HG02885 (cell line): ENCODE results near the gene NOVA2.
"Not testable (repeated sequence)": the region's sequence is repeated elsewhere in the genome, so short reads cannot be mapped to it uniquely, and the experiment has no call there.

Experiments used
- ATAC-seq: cut with Tn5 transposase; IDR thresholded peaks from one replicate; pipeline ENCODE4 v1.9.1; 2021; ENCODE audit warnings: mild to moderate bottlenecking; ENCODE audit not compliant: unreplicated experiment, poor library complexity

The NOVA2 gene

DNA sequence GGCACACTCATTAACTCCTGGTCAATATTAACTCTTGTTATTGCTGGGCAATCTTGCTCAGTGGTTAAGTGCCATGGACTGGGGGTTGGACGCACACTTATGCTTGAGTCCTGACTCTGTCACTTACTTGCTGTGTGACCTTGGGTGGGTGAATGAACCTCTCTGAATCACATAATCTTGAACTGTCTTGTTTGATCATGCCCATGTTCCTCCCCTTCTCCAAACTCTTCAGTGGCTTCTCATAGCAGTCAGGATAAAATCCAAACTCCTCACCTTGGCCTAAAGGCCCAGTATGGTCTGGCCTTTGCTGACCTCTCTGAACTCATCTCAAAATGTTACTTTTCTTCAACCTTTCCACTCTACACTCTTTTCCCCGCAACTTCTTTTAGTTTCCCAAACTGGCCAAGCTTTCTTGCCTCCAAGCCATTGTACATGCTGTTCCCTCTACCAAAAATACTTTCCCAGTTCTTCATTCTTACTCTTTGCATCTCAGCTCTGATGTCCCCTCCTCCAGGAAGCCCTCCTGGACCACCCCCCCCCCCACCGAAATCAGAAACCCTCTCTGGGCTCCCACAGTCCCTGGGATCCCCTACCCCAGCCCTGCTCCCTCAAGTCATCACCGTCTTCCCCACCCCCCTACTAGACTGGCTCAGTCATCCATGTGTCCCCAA is 73.6 kb downstream of the NOVA2 start:
- no peak for ATAC-seq

- ATAC-seq: no peak
Measured at GRCh38 chr19:45899253-45899652, 74.4 kb downstream of the NOVA2 start.

GRCh38 chr19:45897261-45897812 is 76.3 kb downstream of the NOVA2 start:
- ATAC-seq: no peak

DNA sequence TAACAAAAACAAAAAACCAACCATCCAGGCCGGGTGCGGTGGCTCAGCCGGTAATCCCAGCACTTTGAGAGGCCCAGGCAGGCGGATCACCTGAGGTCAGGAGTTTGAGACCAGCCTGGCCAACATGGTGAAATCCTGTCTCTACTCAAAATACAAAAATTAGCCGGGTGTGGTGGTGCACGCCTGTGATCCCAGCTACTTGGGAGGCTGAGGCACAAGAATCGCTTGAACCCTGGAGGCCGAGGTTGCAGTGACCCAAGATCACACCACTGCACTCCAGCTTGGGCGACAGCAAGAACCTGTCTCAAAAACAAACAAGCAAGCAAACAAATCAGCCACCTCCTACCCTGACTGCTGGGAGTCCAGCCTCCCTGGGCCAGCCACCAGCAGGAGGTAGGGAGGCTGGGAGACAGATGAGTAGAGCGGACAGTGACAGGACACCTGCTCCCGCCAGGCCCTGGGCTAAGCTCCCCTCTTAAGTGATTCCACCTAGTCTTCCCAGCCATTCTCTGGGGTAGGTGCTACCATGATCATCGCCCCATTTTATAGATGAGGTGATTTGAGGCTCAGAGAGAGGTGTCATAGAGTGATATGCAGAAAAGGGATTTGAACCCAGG is 77.6 kb downstream of the NOVA2 start:
- not testable (repeated sequence) for ATAC-seq

- ATAC-seq: no peak
Measured at GRCh38 chr19:45895519-45895972, 78.1 kb downstream of the NOVA2 start.

GRCh38 chr19:45890877-45891276 is 82.8 kb downstream of the NOVA2 start:
- ATAC-seq: no peak

DNA sequence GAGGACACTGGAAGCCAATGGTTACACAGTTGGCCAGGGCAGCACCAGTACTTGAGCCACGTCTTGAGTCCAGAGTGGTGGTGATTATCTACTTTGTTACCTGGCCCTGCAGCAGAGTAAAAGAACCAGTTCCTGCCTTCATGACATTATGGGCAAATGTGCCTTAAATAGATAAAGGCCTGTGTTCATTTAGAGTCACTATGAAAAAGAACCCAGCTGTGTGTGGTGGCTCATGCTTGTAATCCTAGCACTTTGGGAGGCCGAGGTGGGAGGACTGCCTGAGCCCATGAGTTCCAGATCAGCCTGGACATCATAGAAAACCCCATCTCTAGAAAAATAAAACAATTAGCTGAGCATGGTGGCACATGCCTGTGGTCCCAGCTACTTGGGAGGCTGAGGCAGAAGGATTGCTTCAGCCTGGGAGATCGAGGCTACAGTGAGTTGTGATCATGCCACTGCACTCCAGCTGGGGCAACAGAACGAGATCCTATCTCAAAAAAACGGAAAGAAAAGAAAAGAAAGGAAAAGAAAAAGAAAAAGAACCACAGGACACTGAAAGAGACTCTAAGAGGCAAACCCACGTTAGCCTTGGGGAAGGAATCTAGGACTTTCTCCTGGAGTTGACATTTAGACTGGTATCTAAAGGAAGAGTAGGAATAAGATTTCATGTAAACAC is 84.3 kb downstream of the NOVA2 start:
- ATAC-seq: no peak

DNA sequence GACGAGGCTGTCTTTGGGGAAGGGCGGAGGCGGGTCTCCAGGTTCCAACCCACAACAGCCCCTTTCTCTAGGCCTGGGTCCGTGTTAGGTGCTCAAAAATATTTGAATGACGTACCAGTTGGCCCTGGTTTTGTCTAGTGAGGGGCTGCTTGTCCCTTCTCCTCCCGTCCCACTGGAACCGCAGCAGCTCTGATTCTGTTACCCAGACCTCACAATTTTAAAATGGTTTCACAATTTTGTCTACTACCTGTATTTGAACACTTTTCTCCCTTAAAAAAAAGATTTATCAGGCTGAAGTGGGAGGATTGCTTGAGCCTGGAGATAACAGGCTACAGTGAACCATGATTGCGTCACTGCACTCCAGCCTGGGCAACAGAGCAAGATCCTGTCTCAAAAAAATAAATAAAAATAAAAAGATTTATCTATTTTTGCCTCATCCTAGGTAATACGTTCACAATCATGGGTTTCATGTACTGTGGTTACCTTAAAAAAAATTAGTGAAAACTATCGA is 86.4 kb downstream of the NOVA2 start:
- ATAC-seq: no peak

GRCh38 chr19:45886427-45887199 is 87.1 kb downstream of the NOVA2 start:
- peak; percentile 66 for ATAC-seq

DNA sequence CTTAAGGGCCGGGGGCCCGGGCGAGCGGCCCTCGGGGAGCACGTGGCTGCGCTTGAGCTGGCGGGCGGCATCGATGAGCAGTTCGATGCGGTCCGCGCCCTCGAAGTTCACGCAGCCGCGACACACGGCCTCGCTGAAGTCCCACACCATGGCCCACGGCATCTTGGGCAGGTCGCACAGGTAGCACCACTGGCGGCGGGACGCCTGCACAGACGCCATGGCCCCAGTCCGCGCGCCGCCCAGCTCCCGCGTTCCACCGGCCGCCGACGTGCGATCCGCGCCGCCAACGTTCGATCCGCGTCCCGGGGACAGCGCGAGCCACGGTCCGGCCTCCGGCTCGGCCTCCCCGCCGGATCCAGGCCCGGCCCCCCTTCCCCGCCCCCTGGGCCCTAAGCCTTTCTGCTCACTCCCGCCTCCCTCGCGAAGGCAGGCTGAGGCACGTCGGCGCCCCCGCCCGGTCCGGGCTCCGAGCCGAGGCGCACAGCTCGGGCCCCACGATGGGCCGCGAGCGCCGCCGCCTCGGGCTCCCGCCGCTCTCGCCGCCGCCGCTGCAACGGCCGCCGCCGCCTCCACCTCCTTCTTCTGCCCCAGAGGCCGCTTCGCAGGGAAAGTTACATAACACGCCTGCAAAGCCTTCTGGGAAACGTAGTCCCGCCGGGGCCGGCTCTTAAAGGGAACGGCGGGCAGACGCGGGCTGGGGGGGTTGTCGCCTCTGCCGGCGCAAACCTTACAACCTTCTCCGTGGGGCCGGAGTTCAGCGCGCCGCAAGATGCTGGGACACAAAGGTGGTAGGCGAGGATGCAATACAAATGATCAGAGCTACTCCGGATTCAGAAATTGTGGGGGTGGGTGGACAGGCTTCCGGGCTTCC is 87.9 kb downstream of the NOVA2 start, which contains the start of gene IRF2BP1:
TSS of gene IRF2BP1 (minus strand) at position 586 of the 871 bp plus-strand sequence. CDS start at position 219, 367 bp downstream.
- peak; percentile 61 for ATAC-seq

GRCh38 chr19:45884682-45885555 is 88.7 kb downstream of the NOVA2 start:
- ATAC-seq: peak; percentile 3

DNA sequence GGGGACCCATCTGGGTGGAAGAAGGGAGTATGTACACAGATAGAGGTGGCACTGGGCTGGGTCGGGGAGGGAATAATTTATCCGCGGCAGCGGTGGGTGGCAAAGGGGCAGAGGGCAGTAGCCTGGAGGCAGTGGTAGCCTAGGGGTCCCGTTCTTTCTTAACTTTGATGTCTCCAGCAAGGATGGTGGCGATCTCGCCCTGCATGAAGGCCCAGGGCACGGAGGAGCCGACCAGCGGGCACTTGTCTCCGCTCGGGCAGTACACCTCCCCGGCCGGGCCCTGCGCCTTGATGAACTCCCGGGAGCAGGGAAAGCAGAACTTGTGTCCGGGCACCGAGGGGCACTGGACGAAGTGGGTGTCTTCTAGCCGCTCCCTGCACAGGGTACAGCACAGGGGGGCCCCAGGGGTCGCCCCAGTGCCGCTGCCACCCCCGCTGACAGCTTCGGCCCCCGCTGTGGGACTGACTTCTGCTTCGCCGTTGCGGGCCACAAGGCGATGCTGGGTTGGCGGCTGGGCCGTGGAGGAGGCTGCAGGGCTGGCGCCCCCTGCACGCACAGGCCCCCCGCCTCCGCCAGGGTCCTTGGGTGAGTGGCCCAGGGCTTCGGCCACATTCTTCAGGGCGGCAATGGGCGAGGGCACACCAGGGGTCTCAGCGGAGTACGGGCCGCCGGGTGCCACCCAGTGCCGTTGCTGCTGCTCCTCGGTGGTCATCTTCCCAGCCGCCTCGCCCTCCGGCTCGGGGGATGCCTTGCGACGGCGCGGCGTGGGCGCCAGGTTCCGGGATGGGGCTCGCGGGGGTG is 89.6 kb downstream of the NOVA2 start:
- no peak for ATAC-seq
